Measurements from ENCODE around the gene RPTN.

Gene RPTN, protein sequence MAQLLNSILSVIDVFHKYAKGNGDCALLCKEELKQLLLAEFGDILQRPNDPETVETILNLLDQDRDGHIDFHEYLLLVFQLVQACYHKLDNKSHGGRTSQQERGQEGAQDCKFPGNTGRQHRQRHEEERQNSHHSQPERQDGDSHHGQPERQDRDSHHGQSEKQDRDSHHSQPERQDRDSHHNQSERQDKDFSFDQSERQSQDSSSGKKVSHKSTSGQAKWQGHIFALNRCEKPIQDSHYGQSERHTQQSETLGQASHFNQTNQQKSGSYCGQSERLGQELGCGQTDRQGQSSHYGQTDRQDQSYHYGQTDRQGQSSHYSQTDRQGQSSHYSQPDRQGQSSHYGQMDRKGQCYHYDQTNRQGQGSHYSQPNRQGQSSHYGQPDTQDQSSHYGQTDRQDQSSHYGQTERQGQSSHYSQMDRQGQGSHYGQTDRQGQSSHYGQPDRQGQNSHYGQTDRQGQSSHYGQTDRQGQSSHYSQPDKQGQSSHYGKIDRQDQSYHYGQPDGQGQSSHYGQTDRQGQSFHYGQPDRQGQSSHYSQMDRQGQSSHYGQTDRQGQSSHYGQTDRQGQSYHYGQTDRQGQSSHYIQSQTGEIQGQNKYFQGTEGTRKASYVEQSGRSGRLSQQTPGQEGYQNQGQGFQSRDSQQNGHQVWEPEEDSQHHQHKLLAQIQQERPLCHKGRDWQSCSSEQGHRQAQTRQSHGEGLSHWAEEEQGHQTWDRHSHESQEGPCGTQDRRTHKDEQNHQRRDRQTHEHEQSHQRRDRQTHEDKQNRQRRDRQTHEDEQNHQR

DNA sequence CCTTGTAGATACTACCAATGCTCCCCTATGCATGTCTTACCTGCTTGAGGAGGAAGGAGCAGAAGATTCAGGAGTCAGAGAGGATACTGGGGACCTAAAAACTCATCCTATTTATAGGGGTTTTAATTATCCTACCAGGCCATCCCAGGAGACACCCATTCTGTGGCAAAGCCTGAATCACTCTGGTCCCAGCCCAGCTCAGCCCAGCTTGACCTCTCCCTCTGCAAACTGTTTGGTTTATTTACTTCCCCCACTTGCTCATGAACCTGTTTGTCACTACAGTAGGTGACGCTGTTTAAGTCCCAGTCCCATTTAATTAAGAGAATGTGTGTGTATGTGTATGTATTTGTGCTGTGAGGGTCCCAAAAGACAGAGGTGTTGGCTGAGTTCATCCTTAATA, at the start of gene RPTN:
Gene RPTN, minus strand, starts transcription at position 85 of the 400 bp plus-strand sequence. CDS start 1,339 bp downstream, outside the sequence.
- DNase-seq (ENCODE audit: low spot score) = no peak

DNA sequence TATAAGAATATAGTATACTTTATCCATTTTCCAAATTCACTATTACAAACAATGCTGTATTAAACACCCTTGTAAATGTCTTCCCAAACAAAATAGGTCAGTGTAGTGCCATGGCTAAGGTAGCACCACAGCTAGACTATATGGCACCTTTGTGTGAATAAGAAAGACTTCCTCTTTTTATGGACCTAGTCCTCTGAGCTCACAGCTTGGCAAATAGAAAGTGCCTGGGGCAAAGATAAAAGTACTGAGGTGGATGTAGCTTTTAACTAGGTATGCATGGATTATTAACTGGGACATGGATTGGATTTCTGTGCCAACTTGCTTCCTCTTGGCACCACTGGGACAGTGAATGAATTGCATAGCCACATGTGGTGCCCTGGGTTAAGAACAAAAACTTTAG, 40.0 kb upstream of the RPTN start:
- DNase-seq (ENCODE audit: low spot score) = no peak

DNA sequence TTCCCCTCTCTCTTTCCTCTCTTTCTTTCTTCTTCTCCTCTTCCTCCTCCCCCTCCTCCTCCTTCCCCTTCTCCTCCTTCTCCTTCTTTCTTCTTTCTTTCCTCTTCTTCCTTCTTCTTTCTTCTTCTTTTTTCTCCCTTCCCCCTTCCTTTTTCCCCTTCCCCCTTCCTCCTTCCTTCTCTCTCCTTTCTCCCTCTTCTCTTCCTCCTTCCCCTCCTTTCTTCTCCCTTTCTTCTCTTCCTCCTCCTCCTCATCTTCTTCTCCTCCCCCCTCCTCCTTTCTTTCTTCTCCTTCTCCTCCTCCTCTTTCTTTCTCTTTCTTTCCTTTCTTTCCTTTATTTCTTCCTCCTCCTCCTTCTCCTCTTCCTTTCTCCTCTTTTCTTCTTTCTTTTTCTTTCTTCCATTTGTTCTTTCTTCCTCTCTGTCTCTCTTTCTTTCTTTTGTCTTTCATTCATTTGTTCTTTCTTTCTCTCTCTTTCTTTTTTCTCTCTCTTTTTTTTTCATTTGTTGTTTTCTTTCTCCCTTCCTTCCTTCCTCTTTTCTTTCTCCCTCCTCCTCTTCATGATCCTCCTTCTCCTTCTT, 38.4 kb upstream of the RPTN start:
- no peak for DNase-seq (ENCODE audit: low spot score)

DNA sequence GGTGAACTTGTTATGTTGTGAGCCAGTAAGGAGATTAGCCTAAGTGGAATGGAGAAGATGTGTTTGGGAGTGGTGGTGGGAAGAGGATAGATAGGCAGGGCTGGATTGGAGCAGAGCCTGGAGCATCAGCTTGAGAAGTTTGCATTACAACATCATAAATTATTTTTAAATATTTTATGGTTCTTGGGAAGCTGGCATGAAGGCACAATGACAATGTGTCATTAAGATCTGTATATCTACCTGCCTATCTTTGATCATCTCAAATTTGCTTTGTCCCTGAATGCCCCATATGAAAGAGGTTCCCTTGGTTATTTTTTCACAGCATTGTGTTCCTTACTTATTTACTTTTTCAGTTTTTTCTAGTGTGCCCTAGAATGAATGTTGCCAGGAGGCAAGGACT, 32.7 kb upstream of the RPTN start:
- DNase-seq (ENCODE audit: low spot score) = no peak

DNA sequence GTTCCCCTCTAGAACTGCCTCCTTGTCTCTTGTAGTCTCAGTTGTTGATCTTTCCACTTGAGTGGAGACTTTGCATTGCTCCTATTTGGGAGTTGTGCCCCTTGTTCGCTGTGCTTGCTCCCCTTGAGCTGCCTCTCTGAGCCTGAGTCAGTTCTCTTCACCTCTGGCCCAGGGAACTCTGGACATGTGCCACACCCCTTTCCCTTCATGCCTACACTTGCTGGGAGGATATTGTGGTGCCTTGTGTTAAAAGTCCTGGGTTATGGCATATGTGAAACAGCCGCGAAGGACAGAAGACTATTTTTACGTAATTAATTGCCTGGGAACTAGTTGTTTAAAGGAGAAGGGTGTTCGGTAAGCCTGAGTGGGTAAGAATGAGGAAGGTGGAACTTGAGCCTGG, 32.2 kb upstream of the RPTN start:
- DNase-seq (ENCODE audit: low spot score) = no peak

DNA sequence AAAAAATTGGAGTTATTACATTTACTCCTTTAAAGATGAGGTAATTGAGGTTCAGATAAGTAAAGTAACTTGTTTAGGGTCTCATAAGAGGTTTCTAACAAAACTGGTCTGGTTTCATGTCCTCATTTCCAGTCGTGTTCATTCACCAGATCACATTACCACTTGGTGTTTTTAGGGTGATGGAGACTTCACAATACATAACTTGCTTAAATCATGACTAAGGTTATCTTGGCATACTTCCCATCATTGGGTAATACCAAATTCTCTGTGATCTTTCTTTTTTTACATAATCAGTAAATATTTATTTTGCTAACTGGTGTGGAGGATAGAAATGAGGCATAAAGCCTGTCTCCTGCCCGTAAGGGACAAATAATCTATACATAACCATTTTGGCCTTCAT, 31.6 kb upstream of the RPTN start:
- DNase-seq (ENCODE audit: low spot score) = no peak

DNA sequence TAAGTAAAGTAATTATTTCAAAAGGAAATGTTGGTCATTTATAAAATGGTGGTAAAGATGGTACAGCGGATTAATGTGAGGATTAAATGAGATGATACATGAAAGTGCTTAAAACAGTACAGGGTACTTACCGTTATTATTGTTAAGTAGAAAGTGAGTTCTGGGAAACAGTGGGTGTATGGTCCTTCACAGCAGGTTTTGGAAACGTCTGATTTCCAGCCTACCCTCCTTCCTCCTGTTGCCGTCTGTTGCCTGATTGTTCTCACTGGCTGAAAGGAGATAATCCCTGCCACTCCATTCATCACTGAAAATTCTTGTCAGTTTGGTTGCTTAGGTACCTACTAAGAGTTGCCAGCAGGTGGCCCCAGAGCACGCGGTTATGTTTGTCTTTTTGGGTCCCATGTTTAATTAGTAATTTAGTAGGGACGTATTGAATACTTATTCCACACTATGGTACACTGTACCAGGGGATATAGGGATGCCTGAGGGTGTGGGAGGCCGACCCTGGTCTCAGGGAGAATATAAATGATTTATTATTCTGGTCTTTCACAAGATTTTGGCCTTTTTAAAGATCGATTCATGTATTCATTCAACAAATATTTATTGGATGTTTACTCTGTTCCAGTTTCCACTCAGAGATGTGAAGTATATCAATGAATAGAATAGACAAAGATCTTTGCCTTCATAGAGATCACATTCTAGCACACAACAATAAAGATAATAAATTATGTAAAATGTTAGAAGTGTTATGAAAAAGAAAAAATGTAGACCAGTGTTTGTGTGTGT, 30.8 kb upstream of the RPTN start:
- peak; percentile 71 for DNase-seq (ENCODE audit: low spot score)

DNA sequence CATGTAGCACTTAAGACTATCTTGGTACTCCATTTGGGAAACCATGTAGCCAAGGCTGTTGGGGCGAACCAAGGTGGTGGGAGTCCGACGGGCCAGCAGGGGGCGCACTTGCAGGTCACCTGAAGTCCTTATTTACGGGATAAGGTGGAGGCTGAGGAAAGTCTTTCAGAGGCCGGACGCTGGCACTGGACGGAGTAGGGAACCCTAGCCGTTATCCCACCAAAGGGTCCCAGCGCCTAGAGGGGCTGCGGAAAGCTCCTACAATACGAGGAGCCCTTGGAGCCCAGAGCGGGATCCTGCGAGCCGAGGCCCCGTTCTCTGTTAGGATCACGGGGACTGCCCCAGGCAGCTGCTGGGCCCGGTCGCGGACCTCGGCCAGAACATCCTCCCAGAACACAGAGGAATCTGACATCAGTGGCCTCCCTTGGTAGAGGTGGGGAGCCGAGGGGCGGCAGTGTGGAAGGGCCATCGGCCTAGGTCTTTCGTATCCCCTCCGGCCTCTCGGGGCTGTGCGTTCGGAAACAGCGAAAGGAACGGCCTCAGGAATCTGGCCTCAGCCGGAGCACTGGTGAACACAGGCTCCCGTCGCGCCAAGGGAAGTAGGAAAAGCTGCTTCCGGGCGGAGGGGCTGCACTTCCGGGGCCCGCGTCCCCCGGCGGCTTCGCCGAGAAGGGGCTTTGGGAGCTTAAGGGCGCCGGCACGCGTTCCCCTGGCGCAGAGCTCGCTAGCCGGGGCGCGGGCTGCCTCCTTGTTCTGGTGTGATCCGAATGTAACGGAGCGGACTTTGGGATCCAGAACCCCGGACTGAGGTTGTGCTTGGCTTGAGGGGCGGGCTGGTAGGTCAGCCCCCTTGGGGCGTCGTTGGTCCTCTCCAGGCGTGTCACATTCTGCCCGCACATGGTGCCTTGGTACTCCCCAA, 29.9 kb upstream of the RPTN start:
- peak; percentile 46 for DNase-seq (ENCODE audit: low spot score)

DNA sequence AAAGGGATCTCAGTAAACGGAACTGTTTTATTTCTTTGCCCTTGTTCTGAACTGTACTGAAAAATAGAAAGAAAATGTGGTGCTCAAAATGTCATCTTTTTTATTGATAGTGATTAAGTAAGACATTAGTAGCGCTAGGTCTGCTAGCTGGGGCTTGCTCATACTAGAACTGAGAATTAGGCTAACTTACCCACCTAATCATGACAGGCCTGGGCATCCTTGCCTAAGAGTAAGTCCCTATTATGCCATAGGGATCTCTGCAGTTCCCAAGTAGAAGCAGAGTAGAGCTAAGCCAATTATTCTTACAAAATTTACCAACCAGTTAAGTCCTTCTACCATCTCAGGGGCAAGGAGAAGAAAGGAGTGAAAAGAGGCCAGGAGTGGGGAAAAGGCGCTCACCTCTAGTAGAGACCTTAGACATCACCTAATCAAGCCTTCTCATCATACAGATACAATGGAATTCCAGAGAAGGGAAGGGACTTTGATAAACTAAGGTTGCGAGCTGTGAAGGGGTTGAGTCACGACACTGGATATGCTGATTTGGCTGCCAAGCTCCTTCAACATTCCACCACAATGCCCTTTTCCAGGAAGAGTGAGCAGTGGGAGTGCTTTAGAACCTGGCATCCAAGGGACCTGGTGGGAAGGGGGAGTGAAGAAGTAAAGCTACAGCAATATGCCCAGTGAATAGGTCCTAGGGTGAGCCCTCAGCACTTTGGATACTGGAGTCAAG, 27.7 kb upstream of the RPTN start:
- no peak for DNase-seq (ENCODE audit: low spot score)

DNA sequence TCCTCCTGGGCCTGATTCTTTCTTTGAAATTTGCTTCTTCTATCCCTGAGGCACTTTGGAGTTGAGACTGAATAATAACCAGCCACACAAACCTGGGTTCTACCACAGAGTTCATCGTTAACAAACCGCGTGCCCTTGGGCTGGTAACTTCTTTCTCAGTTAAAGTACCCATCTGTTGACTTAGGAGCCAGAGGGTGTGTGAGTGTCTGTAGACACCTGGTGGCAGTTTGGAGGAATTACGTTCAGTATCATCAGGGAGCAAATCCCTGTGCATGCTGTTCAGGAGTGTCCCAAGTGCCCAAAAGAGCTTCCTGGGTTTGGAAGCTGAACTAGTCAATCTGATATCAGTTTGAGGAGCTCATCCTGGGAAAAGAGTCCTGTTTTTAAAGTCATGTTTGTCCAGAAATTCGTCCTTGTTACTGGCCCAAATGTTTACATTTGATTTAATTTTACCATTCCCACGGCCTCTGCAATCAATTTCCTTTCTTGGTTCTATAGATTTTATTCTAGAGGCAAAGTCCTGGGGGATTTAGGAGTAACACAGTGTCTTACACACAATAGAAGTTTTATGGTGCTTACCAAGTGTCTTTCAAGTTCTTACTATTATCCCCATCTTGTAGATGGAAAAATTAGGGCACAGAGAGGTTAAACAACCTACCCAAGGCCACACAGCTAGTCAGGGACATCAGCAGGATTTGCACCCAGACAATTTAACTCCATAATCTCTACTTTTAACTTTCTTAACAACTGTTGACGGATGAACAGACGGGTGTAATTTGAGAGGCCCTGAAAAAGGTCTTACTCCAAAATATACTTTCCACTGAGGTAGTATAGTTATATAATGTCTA, 26.7 kb upstream of the RPTN start:
- peak; percentile 56 for DNase-seq (ENCODE audit: low spot score)

DNA sequence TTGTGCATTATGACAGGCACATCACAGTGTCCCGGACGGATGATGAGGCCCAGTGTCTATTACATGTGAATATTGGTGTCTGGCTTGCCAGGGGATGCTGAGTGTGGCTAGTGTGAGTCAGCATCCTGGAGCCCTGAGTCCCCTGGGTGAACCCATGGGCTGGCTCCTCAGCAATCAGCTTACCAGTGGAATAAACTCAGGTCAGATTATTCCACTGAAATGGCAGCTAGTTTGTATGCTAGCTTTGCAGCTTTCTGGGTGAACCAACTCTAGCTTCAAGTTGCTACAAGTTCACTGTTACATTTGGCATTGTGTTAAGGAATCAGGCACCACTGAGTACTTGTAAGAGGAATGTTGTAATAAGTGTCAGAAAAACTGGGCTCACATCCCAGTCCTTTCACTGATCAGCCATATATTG, 23.9 kb upstream of the RPTN start:
- peak; percentile 63 for DNase-seq (ENCODE audit: low spot score)

DNA sequence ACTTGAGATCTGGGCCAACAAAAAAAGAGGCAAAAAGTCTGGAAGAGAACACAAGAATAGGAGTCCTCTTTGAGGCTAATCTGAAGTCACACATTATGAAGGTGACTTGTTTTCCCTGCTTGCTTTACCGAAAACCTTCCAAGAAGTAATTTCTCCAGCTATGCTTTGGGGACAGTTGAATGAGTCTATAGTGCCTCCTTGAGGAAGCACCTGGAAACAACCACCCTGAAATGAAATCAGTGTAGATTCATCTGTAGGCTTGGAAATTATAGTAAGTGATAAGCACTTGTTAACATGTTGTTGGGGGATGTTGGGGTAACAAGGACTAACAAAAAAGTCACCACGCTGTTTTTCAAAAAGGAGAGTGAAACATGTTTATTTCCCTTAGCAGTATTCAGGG, 23.4 kb upstream of the RPTN start:
- DNase-seq (ENCODE audit: low spot score) = peak; percentile 26

DNA sequence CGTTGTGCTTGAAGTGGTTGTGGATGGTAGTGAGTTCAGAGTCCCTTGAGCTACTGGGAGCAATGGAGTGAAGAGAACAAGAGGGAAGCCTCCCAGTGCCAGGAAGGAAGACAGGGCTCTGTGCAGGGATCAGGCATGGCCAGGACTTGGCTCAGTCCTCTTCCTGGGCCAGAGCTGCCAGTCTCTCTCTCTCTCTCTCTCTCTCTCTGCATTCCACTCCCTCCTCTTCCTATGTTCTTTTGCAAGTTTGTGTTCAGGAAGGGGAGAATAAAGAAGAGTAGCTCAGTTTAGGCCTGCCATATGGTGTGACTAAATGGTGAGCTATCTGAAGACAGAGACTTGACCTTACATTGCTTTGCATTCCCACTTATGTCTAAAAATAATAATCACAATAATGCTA, 20.5 kb upstream of the RPTN start:
- DNase-seq (ENCODE audit: low spot score) = no peak

DNA sequence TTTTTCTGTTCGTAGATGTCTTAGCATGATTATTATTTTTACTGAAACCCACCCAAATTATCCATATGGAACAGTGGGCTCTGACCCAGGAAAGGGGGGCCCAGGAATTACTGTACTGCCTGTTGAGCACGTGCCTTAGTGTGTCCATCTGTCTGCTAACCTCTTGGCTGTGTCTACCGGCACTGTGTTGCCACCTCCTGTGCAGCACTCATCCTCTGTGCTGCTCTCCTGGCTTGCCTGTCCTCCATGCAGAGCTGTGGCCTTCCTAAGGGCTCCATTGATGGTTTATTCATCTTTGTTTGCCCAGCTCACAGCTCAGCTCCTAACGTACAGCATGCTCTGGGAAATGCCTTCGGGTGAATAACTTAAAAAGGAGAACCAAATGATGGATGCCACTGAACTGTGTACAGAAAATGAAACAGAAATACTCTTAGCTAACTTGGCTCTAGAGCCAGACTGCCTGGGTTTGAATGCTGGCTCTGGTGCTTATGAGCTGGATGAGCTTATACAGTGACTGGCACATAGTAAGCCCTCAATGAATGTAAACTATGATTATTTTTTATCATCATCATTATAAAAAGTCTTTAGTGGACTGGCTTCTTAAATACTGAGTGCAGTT, 11.4 kb upstream of the RPTN start:
- no peak for DNase-seq (ENCODE audit: low spot score)

DNA sequence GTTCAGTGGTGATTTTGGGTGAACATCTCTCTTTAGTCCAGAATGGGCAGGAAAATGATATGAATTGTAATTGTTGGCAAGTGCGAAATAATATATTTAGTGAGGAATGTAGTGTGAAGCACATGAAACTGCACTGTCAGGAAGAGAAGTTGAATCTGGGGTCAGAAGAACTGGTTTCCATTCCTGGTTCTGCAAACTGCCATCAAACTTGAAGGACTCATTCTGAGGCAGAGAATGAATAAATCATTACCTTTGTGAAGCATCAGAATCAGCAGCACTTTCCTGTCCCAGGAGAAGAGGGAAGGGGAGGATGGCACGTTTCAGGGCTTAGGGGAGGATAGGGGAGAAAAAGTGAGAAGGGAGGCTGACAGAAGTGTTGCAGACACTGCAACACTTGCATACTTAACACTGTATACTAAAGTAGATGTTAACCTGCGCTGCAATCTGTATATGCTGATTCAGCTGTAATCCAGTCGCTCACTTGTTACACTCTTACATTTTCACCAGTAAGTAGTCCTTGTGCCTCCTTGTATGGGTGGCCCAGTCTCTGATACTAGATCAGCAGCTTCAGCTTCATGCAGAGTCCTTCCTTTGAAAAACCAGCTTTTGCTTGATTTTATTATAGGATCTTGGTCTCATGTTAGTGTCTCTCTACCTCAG, 10.5 kb upstream of the RPTN start:
- no peak for DNase-seq (ENCODE audit: low spot score)

DNA sequence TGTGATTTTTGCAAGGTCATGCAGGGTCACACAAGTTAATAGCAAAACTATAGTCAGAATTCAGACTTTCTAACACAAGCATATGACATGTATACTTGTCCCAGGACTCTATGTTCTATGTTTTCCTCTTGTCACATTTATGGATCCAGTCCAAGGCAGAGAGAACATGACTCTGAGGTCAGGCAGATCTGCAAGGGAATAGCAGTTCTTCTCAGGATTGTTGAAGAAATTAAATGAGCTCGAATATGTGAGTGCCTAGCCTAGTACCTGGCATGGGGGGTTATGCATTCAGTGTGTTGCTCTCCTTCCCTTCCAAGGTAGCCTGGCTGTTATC, 9.5 kb upstream of the RPTN start:
- no peak for DNase-seq (ENCODE audit: low spot score)

DNA sequence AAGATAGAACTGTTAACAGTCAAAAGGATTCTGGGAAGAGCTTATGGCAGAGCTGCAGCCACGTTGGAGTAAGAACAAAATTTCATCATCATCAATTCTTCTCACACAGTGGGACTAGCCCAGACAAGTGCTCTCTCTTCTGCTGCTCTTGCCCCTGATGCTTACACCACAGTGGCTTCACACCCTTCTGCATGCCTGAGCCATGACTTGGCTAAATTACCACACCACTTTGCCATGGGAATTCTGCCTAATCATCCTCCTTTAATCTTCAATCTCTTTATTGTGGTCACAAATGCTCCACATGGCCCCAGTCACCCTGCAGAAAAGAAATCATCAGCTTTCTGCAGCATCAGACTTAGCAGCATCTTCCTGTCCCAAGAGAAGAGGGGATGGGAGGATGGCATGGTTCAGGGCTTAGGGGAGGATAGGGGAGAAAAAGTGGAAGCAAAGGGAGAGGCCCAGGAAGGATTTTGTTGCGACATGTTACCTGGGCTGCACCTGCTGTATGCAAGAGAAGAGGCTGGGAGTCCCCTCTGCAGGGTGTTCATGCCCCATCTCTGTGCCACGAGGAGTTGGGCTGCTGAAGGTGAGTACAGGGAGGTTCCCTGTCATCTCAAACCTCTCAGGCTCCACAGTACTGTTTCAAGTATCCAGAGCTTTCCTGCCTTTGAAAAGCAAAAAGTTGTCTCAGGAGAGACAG, 9.0 kb upstream of the RPTN start:
- no peak for DNase-seq (ENCODE audit: low spot score)

DNA sequence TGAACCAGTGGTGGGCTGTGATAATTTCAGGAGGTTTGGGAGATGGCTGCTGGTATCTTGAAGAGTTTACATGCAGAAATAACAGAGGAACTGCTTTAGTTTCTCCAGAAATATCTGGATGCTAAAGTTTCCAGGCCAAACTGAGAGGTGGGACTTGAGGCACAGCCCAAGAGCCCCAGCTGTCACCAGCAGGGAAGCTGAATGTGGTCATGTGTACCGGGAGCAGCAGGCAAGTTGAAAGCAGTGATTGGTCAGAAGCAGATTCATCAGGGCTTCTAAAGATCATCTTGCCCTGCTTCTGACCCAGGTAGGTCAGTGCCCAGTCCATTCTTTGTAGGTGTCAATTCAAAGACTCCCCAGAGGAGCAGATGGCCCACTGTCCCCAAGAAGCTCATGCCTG, 7.9 kb upstream of the RPTN start:
- no peak for DNase-seq (ENCODE audit: low spot score)

All from kidney capillary endothelial cell (primary cell).